Measurements from ENCODE around the gene BAIAP2. TPM values are rescaled to one million over a fixed set of nuclear protein-coding genes. Genes with fewer than 3 reads are reported as not detected.

Gene BAIAP2
- polyA plus RNA-seq, 2 of the 4 experiments (the other 2 are of a cell fraction), result 7.1 to 27.5 TPM

- no peak for TF ChIP-seq POLR2AphosphoS2 (conservative IDR thresholded peaks at IDR 0.05; ENCODE audit: low read length)
Observed at GRCh38 chr17:81059026-81059425, 24.1 kb downstream of the BAIAP2 start (continued).

GRCh38 chr17:81060416-81060815, 25.5 kb downstream of the BAIAP2 start:
- Histone ChIP-seq H3K27ac (no peak overlapping the region), H3K4me1 (peaks cover 9% of the 10 kb centered on the region; the same call in 1 of the 3 replicates)
- no peak for ATAC-seq

GRCh38 chr17:81061027-81061735, 26.2 kb downstream of the BAIAP2 start:
- no peak for TF ChIP-seq FOSB (CRISPR knock-in tag; IDR thresholded peaks at IDR 0.05)
- no peak for TF ChIP-seq ZFP36 (IDR thresholded peaks at IDR 0.05; ENCODE audit: borderline replicate concordance, partially characterized antibody)
- no peak for TF ChIP-seq FOXS1 (CRISPR knock-in tag; IDR thresholded peaks at IDR 0.05)
- no peak for TF ChIP-seq NPAS2 (CRISPR knock-in tag; IDR thresholded peaks at IDR 0.05; ENCODE audit: borderline replicate concordance)
- no peak for TF ChIP-seq TP53 (CRISPR knock-in tag; IDR thresholded peaks at IDR 0.05)
- TF ChIP-seq PHF8 (IDR thresholded peaks at IDR 0.05; ENCODE audit: borderline replicate concordance, low read depth), result no peak
- TF ChIP-seq MAX (IDR thresholded peaks at IDR 0.05), result no peak
- TF ChIP-seq MAFK (IDR thresholded peaks at IDR 0.05; ENCODE audit: partially characterized antibody), result no peak
- no peak for TF ChIP-seq NFE2L2 (conservative IDR thresholded peaks at IDR 0.05; ENCODE audit: low read length)
- TF ChIP-seq KDM1A (IDR thresholded peaks at IDR 0.05; ENCODE audit: low read depth), result no peak
- TF ChIP-seq EHMT2 (IDR thresholded peaks at IDR 0.05; ENCODE audit: low read depth), result no peak
- no peak for TF ChIP-seq ZC3H11A (IDR thresholded peaks at IDR 0.05)
- no peak for TF ChIP-seq PBX3 (IDR thresholded peaks at IDR 0.05)
- TF ChIP-seq TFCP2L1 (CRISPR knock-in tag; IDR thresholded peaks at IDR 0.05), result no peak
- TF ChIP-seq CHD2 (IDR thresholded peaks at IDR 0.05; ENCODE audit: low read length, partially characterized antibody), result no peak
- TF ChIP-seq ELK1 (IDR thresholded peaks at IDR 0.05; ENCODE audit: low read depth, low read length), result no peak
- no peak for TF ChIP-seq HEYL (CRISPR knock-in tag; IDR thresholded peaks at IDR 0.05)
- no peak for TF ChIP-seq ZSCAN20 (CRISPR knock-in tag; IDR thresholded peaks at IDR 0.05)
- no peak for TF ChIP-seq NR3C1 (IDR thresholded peaks at IDR 0.05)
- H3K27ac ChIP-seq, result no peak overlapping the region
- no peak overlapping the region for H3K4me3 ChIP-seq
- DNase-seq (ENCODE audit: low read depth in 1 of 2, low spot score in 1 of 2) (no peak), ATAC-seq (no peak), FAIRE-seq (no peak)
- ChIA-PET CTCF (interaction anchor here (0.9 to 6.4 kb wide), 6 partner anchors 9 to 41 kb away, joined by 3 to 41 read pairs (median 8); no protein-coding TSS in a partner anchor), POLR2A (no interaction called here)
- no peak overlapping the region for H3K4me2 ChIP-seq
- WGBS (ENCODE audit: missing lambda C conversion rate), result 90% methylated on average over 28 of the region's 28 CpGs
- no peaks in the 10 kb centered on the region for H3K9me3 ChIP-seq
- H3K4me1 ChIP-seq, result peaks cover 9% of the 10 kb centered on the region; the same call in 1 of the 3 replicates

More at GRCh38 chr17:81060416-81060815, 25.5 kb downstream of the BAIAP2 start:
- DNase-seq (ENCODE audit: low read depth in 1 of 2, low spot score in 1 of 2), result no peak
- ChIA-PET CTCF (interaction anchor here (1.6 to 6.4 kb wide), 3 partner anchors 35 to 37 kb away, joined by 5 to 41 read pairs (median 7); no protein-coding TSS in a partner anchor), POLR2A (no interaction called here)
- 91% methylated on average over 10 of the region's 10 CpGs for WGBS (ENCODE audit: missing lambda C conversion rate)
- Histone ChIP-seq H3K4me3 (no peak overlapping the region), H3K4me2 (no peak overlapping the region), H3K9me3 (no peaks in the 10 kb centered on the region)
- no peak for FAIRE-seq
- TF ChIP-seq GATA3 (IDR thresholded peaks at IDR 0.05; ENCODE audit: borderline replicate concordance) (no peak), CTCF (IDR thresholded peaks at IDR 0.05) (no peak)

Data from A549 (cell line).